GM12878 (cell line): ENCODE results near the gene C1orf21. TPM values are rescaled to one million over a fixed set of nuclear protein-coding genes. Genes with fewer than 3 reads are reported as not detected.
A peak's percentile ranks its signal among the peaks of the same experiment; 100 is the strongest.

Source experiments
- ATAC-seq: fragments of 200-7000 bp; cut with Tn5 transposase; 3 replicates; pipeline ENCODE4 v1.9.1; 2020; ENCODE audit warnings: mild to moderate bottlenecking, moderate library complexity
- BruUV-seq: library from RNA; stranded (reverse); fragments of 400-500 nt; replicated peaks from 2 replicates; lab custom pipeline; 2021; lab: Mats Ljungman, UMichigan
- CTCF ChIA-PET: fragments of 300-600 bp; sonication (Branson Sonifier 250); formaldehyde crosslinking; extraction: SDS; loops from one replicate; lab custom pipeline; 2021; ENCODE audit warnings: inconsistent platforms; lab: Yijun Ruan, JAX
- POLR2A ChIA-PET: fragments of 350-600 bp; formaldehyde crosslinking; extraction: SDS; loops from one replicate; lab custom pipeline; 2021; ENCODE audit warnings: inconsistent platforms; lab: Charles Lee
- RAD21 ChIA-PET: fragments of 300-600 bp; sonication (Branson Sonifier 250); formaldehyde crosslinking; loops from one replicate; lab custom pipeline; 2023; ENCODE audit warnings: antibody characterized with exemption; ENCODE audit not compliant: unreplicated experiment; lab: Charles Lee
- SMC1A ChIA-PET: fragments of 300-600 bp; sonication (Branson Sonifier 250); formaldehyde crosslinking; loops from one replicate; lab custom pipeline; 2023; ENCODE audit not compliant: unreplicated experiment, uncharacterized antibody; lab: Charles Lee
- DNase-seq: peaks from one replicate; pipeline ENCODE4 v3.0.0-alpha.2; 2011; ENCODE audit warnings: low read depth, low spot score
- FAIRE-seq: peaks from 3 replicates; lab custom pipeline; 2011; peaks lifted over from hg19 to GRCh38; lab: Jason Lieb, UNC
- H2AFZ ChIP-seq: 2 replicates; pipeline ENCODE4 v1.6.0; 2011; ENCODE audit warnings: low read depth, low read length, control low read depth; ENCODE audit not compliant: control insufficient read depth
- H3K27ac ChIP-seq: 2 replicates; pipeline ENCODE4 v1.5.1; 2011; ENCODE audit warnings: control low read depth; ENCODE audit not compliant: control insufficient read depth, insufficient read depth
- H3K27me3 ChIP-seq, 2 experiments: replicated peaks in 1 of 2; 2 replicates each; pipeline versions ENCODE4 v1.6.0 to v1.6.1; 2011; ENCODE audit warnings: low read length in 1 of 2; ENCODE audit not compliant: control insufficient read depth in 2 of 2, insufficient read depth in 2 of 2
- H3K36me3 ChIP-seq, 2 experiments: 2 replicates each; pipeline ENCODE4 v1.5.1; 2011; ENCODE audit warnings: low read length in 1 of 2; ENCODE audit not compliant: control insufficient read depth in 2 of 2, insufficient read depth in 2 of 2
- H3K4me1 ChIP-seq: 2 replicates; pipeline ENCODE4 v1.6.1; 2011; ENCODE audit warnings: mild to moderate bottlenecking, low read length, moderate library complexity, mixed read lengths; ENCODE audit not compliant: control insufficient read depth, insufficient read depth
- H3K4me2 ChIP-seq: 2 replicates; pipeline ENCODE4 v1.6.0; 2011; ENCODE audit warnings: control low read depth; ENCODE audit not compliant: control insufficient read depth, insufficient read depth
- H3K4me3 ChIP-seq: fragments of 200-600 bp; sonication (generic); 2 replicates; pipeline ENCODE4 v1.5.1; 2016
- H3K79me2 ChIP-seq: 2 replicates; pipeline ENCODE4 v1.6.0; 2011; ENCODE audit warnings: low read length; ENCODE audit not compliant: control insufficient read depth, insufficient read depth
- H3K9ac ChIP-seq: 2 replicates; pipeline ENCODE4 v1.8.0; 2011; ENCODE audit warnings: low read length, control low read depth, mixed read lengths; ENCODE audit not compliant: control insufficient read depth, insufficient read depth
- H3K9me3 ChIP-seq: replicated peaks from 3 replicates; pipeline ENCODE4 v1.5.1; 2011; ENCODE audit warnings: mild to moderate bottlenecking, low read length; ENCODE audit not compliant: control insufficient read depth, insufficient read depth
- H4K20me1 ChIP-seq: 2 replicates; pipeline ENCODE4 v1.6.0; 2011; ENCODE audit not compliant: control insufficient read depth, insufficient read depth
- ATF7 ChIP-seq: fragments of 450-650 bp; IDR thresholded peaks from 2 replicates; pipeline ENCODE4 v1.6.1; 2016; ENCODE audit warnings: low read depth, mild to moderate bottlenecking
- CEBPB ChIP-seq, 2 experiments: fragments of 150-350 bp in 1 of 2; IDR thresholded peaks; 2 replicates each; pipeline ENCODE4 v1.6.1; 2012 to 2014; ENCODE audit warnings: low read depth in 2 of 2, low read length in 2 of 2, borderline replicate concordance in 1 of 2, inconsistent platforms in 1 of 2
- CTCF ChIP-seq, 3 experiments: IDR thresholded peaks in 2 of 3; conservative IDR thresholded peaks in 1 of 3; 2 replicates each; pipeline ENCODE4 v1.5.1; 2011; ENCODE audit warnings: low read depth in 3 of 3, low read length in 3 of 3, mild to moderate bottlenecking in 3 of 3, control low read depth in 2 of 3, moderate library complexity in 2 of 3, inconsistent platforms in 1 of 3, mixed read lengths in 1 of 3; ENCODE audit not compliant: control insufficient read depth in 2 of 3, insufficient read depth in 1 of 3; ENCODE audit errors: extremely low read depth in 1 of 3
- MYB ChIP-seq: fragments of 150-350 bp; IDR thresholded peaks from 2 replicates; pipeline ENCODE4 v1.6.1; 2014; ENCODE audit warnings: mild to moderate bottlenecking, low read depth, low read length, borderline replicate concordance
- RCOR1 ChIP-seq: conservative IDR thresholded peaks from 2 replicates; pipeline ENCODE4 v1.6.1; 2012; ENCODE audit warnings: low read depth, low read length, improper control_type of control experiment
- RUNX3 ChIP-seq: IDR thresholded peaks from 2 replicates; pipeline ENCODE4 v1.6.1; 2012; ENCODE audit warnings: low read length, inconsistent platforms
- SKIL ChIP-seq: fragments of 450-650 bp; IDR thresholded peaks from 2 replicates; pipeline ENCODE4 v1.6.1; 2017; ENCODE audit warnings: mild to moderate bottlenecking, low read depth, inconsistent platforms; ENCODE audit not compliant: poor library complexity, severe bottlenecking
- SMAD1 ChIP-seq: fragments of 450-650 bp; IDR thresholded peaks from 2 replicates; pipeline ENCODE4 v1.6.1; 2018; ENCODE audit warnings: mild to moderate bottlenecking, low read depth; ENCODE audit not compliant: partially characterized antibody
- SMC3 ChIP-seq: IDR thresholded peaks from 2 replicates; pipeline ENCODE4 v1.6.1; 2011; ENCODE audit warnings: low read length, improper control_type of control experiment, borderline replicate concordance
- WGBS: methylation state at CpG from one replicate; pipeline ENCODE4 v1.1.6; 2016; ENCODE audit warnings: low lambda C conversion rate; ENCODE audit not compliant: insufficient replicate concordance, insufficient coverage; ENCODE audit errors: missing lambda C conversion rate; 5-methylcytosine and 5-hydroxymethylcytosine counted together
- in situ Hi-C: fragments of 300-500 bp; cut with MboI; formaldehyde crosslinking; loops from 9 replicates; pipeline ENCODE4 v1.14.3; 2018; ENCODE audit warnings: mixed read lengths
- intact Hi-C: fragments of 100-400 bp; cut with micrococcal nuclease; formaldehyde crosslinking; loops from one replicate; pipeline ENCODE4 v1.14.2; 2022; ENCODE audit not compliant: unreplicated experiment
- polyA plus RNA-seq, 11 experiments: library from polyadenylated mRNA; depleted of rRNA in 4 of 11; unstranded in 6 of 11; stranded (reverse) in 5 of 11; fragments of >200 nt; fragmentation: Nextera tagmentation in 4 of 11; fragmentation: Illumina TruSeq in 1 of 11; extraction: Ambion mirVana in 4 of 11; extraction: Trizol in 1 of 11; gene quantifications; 1 replicate in 1 of 11; 2 replicates in 10 of 11; pipeline versions ENCODE4 v1.2.1 to v1.2.3, GENCODE V29; 2011 to 2016; ENCODE audit warnings: inconsistent platforms in 2 of 11, missing spikeins in 2 of 11, low read depth in 1 of 11
- total RNA-seq, 4 experiments: library from RNA; depleted of rRNA in 3 of 4; stranded (reverse); fragments of >200 nt in 3 of 4; fragmentation: Illumina TruSeq in 1 of 4; extraction: Trizol in 1 of 4; gene quantifications; 2 replicates each; pipeline versions ENCODE4 v1.2.1 to v1.2.3, GENCODE V29; 2013 to 2021

C1orf21 gene
- total and polyA plus RNA-seq, 10 of the 15 experiments (the other 5 are each of a cell fraction or from before 2014, with no cell fraction given), result 0.03 to 1.6 (median 0.17) TPM; not detected in 3

DNA sequence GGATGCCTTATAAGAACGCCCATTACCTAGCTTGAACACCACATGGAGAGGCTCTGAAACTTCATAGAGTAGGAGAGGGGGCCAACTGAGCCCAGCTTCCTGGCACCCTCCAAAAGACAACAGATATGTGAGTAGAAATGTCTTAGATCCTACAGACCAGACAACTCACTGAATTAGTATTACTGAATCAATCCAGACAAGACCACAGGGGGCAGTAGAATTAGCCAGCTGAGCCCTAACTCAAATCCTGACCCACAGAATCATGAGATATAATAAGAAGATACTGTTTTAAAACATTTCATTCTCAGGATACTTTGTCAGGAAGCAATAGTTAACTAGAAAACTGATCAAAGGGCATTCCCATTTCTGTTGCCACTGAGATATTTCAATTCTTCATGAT is 45.8 kb upstream of the C1orf21 start:
- RAD21 ChIA-PET, result no interaction called here
- DNase-seq (no peak), ATAC-seq (no peak), FAIRE-seq (no peak)
- TF ChIP-seq SMC3, result no peak
- 0 out of 6 replicates have a peak, but pooled peaks of 1 of the 3 experiments have one; percentile 10 for TF ChIP-seq CTCF (IDR thresholded peaks at IDR 0.05 in 2 of 3, conservative IDR thresholded peaks at IDR 0.05 in 1 of 3; ENCODE audit: control insufficient read depth in 2 of 3, extremely low read depth in 1 of 3, insufficient read depth in 1 of 3, low read depth in 3 of 3, low read length in 3 of 3)
- intact Hi-C loops, result no loop called here
- H3K9me3 ChIP-seq, result no peaks in the 10 kb centered on the region; the same call in 1 of the 3 replicates
- CTCF ChIA-PET, result no interaction called here
- no peak overlapping the region for H3K4me2 ChIP-seq
- POLR2A ChIA-PET, result no interaction called here
- H3K9ac ChIP-seq, result no peak overlapping the region
- in situ Hi-C loops, result no loop called here
- H3K4me1 ChIP-seq, result no peaks in the 10 kb centered on the region
- H3K79me2 ChIP-seq, result no peaks in the 10 kb centered on the region
- no peak overlapping the region for H2AFZ ChIP-seq
- no peaks in the 10 kb centered on the region for H3K36me3 ChIP-seq
- H3K4me3 ChIP-seq, result no peak overlapping the region
- SMC1A ChIA-PET, result no interaction called here
- no peaks in the 10 kb centered on the region for H3K27me3 ChIP-seq
- no peaks in the 10 kb centered on the region for H4K20me1 ChIP-seq
- BruUV-seq, result no TSS peak
- no peak overlapping the region for H3K27ac ChIP-seq
- WGBS, result 0% methylated on average over 1 of the region's 1 CpG

GRCh38 chr1:184350573-184350972 is 36.3 kb upstream of the C1orf21 start:
- Histone ChIP-seq H3K36me3 (no peaks in the 10 kb centered on the region), H3K79me2 (no peaks in the 10 kb centered on the region), H3K4me1 (no peaks in the 10 kb centered on the region), H2AFZ (no peak overlapping the region), H3K27me3 (peaks cover 0 to 3% of the 10 kb centered on the region in 2 experiments; a peak in 3 of 4 replicates), H3K4me2 (no peak overlapping the region), H4K20me1 (no peaks in the 10 kb centered on the region), H3K9ac (no peak overlapping the region), H3K27ac (no peak overlapping the region), H3K4me3 (no peak overlapping the region), H3K9me3 (no peaks in the 10 kb centered on the region)
- BruUV-seq, result no TSS peak
- no peak for FAIRE-seq
- intact Hi-C loops (no loop called here), in situ Hi-C loops (no loop called here)
- WGBS, result 50% methylated on average over 2 of the region's 2 CpGs
- ChIA-PET SMC1A (no interaction called here), CTCF (no interaction called here), POLR2A (no interaction called here), RAD21 (no interaction called here)
- ATAC-seq, result no peak
- no peak for DNase-seq
- TF ChIP-seq CTCF (IDR thresholded peaks at IDR 0.05 in 2 of 3, conservative IDR thresholded peaks at IDR 0.05 in 1 of 3; ENCODE audit: control insufficient read depth in 2 of 3, extremely low read depth in 1 of 3, insufficient read depth in 1 of 3, low read depth in 3 of 3, low read length in 3 of 3) (no peak), RCOR1 (no peak), MYB (no peak), SKIL (no peak), CEBPB (IDR thresholded peaks at IDR 0.05; ENCODE audit: borderline replicate concordance in 1 of 2, low read depth in 2 of 2, low read length in 2 of 2) (no peak), ATF7 (no peak), RUNX3 (no peak), SMAD1 (no peak)
